ENCODE data around the gene PPM1J.

The PPM1J gene

GRCh38 chr1:112673592-112674439 is 41.3 kb downstream of the PPM1J start:
- peak; percentile 64 for ATAC-seq
- TF ChIP-seq ZNF8 (CRISPR knock-in tag; IDR thresholded peaks at IDR 0.05) (no peak), ZC3H10 (CRISPR knock-in tag; IDR thresholded peaks at IDR 0.05) (no peak), CSDC2 (CRISPR knock-in tag; IDR thresholded peaks at IDR 0.05) (no peak), OSR1 (CRISPR knock-in tag; IDR thresholded peaks at IDR 0.05) (no peak), PATZ1 (CRISPR knock-in tag; IDR thresholded peaks at IDR 0.05; ENCODE audit: borderline replicate concordance) (no peak), ZNF70 (CRISPR knock-in tag; IDR thresholded peaks at IDR 0.05) (no peak), PPARA (CRISPR knock-in tag; IDR thresholded peaks at IDR 0.05; ENCODE audit: borderline replicate concordance) (no peak), ZFP30 (CRISPR knock-in tag; IDR thresholded peaks at IDR 0.05) (no peak), BACH2 (CRISPR knock-in tag; IDR thresholded peaks at IDR 0.05; ENCODE audit: borderline replicate concordance) (no peak), ESRRG (CRISPR knock-in tag; IDR thresholded peaks at IDR 0.05) (no peak), ZNF565 (CRISPR knock-in tag; conservative IDR thresholded peaks at IDR 0.05; ENCODE audit: low read depth) (no peak), ARNTL (CRISPR knock-in tag; IDR thresholded peaks at IDR 0.05; ENCODE audit: borderline replicate concordance, low read depth) (no peak), TCF4 (CRISPR knock-in tag; IDR thresholded peaks at IDR 0.05; ENCODE audit: borderline replicate concordance) (no peak), GLIS3 (CRISPR knock-in tag; IDR thresholded peaks at IDR 0.05) (no peak; the same call in 1 of the 2 replicates), RARB (CRISPR knock-in tag; IDR thresholded peaks at IDR 0.05) (no peak; the same call in 1 of the 2 replicates), ISL1 (CRISPR knock-in tag; IDR thresholded peaks at IDR 0.05) (no peak)
- TF ChIP-seq, protein P1, sequence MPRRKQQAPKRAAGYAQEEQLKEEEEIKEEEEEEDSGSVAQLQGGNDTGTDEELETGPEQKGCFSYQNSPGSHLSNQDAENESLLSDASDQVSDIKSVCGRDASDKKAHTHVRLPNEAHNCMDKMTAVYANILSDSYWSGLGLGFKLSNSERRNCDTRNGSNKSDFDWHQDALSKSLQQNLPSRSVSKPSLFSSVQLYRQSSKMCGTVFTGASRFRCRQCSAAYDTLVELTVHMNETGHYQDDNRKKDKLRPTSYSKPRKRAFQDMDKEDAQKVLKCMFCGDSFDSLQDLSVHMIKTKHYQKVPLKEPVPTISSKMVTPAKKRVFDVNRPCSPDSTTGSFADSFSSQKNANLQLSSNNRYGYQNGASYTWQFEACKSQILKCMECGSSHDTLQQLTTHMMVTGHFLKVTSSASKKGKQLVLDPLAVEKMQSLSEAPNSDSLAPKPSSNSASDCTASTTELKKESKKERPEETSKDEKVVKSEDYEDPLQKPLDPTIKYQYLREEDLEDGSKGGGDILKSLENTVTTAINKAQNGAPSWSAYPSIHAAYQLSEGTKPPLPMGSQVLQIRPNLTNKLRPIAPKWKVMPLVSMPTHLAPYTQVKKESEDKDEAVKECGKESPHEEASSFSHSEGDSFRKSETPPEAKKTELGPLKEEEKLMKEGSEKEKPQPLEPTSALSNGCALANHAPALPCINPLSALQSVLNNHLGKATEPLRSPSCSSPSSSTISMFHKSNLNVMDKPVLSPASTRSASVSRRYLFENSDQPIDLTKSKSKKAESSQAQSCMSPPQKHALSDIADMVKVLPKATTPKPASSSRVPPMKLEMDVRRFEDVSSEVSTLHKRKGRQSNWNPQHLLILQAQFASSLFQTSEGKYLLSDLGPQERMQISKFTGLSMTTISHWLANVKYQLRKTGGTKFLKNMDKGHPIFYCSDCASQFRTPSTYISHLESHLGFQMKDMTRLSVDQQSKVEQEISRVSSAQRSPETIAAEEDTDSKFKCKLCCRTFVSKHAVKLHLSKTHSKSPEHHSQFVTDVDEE (CRISPR knock-in tag; IDR thresholded peaks at IDR 0.05) = no peak
- TF ChIP-seq, protein P2, sequence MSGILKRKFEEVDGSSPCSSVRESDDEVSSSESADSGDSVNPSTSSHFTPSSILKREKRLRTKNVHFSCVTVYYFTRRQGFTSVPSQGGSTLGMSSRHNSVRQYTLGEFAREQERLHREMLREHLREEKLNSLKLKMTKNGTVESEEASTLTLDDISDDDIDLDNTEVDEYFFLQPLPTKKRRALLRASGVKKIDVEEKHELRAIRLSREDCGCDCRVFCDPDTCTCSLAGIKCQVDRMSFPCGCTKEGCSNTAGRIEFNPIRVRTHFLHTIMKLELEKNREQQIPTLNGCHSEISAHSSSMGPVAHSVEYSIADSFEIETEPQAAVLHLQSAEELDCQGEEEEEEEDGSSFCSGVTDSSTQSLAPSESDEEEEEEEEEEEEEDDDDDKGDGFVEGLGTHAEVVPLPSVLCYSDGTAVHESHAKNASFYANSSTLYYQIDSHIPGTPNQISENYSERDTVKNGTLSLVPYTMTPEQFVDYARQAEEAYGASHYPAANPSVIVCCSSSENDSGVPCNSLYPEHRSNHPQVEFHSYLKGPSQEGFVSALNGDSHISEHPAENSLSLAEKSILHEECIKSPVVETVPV (CRISPR knock-in tag; IDR thresholded peaks at IDR 0.05) = no peak; the same call in 1 of the 2 replicates

DNA sequence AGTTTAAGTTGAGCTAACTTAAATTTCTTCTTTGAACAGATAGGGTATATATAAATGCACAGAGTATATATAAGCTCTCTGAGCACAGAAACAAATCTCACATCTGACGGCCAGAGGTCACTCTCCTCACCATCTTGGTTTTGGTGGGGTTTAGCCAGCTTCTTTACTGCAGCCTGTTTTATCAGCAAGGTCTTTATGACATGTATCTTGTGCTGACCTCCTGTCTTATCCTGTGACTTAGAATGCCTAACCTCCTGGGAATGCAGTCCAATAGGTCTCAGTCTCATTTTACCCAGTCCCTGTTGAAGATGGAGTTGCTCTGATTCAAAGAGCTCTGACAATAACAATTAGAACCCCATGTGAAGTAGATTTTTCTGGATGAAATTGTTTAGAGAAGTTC is 42.3 kb downstream of the PPM1J start:
- ATAC-seq = no peak
- TF ChIP-seq ZNF70 (CRISPR knock-in tag; IDR thresholded peaks at IDR 0.05) (no peak), ESRRG (CRISPR knock-in tag; IDR thresholded peaks at IDR 0.05) (no peak), ARNTL (CRISPR knock-in tag; IDR thresholded peaks at IDR 0.05; ENCODE audit: borderline replicate concordance, low read depth) (no peak)

- no peak for ATAC-seq
- TF ChIP-seq GLIS3 (CRISPR knock-in tag; IDR thresholded peaks at IDR 0.05) (no peak), ZNF8 (CRISPR knock-in tag; IDR thresholded peaks at IDR 0.05) (no peak), ZNF70 (CRISPR knock-in tag; IDR thresholded peaks at IDR 0.05) (no peak), ZFP30 (CRISPR knock-in tag; IDR thresholded peaks at IDR 0.05) (no peak), TCF4 (CRISPR knock-in tag; IDR thresholded peaks at IDR 0.05; ENCODE audit: borderline replicate concordance) (no peak), CREB5 (CRISPR knock-in tag; IDR thresholded peaks at IDR 0.05; ENCODE audit: low read depth) (no peak), ISL1 (CRISPR knock-in tag; IDR thresholded peaks at IDR 0.05) (no peak), PATZ1 (CRISPR knock-in tag; IDR thresholded peaks at IDR 0.05; ENCODE audit: borderline replicate concordance) (no peak)
Observed at GRCh38 chr1:112672009-112672408, 43.1 kb downstream of the PPM1J start.

Data from SK-N-SH treated with all-trans-retinoic acid at 6 μM for 48 hours (cell line).